ENCODE measurements around the gene ZFHX3.

ZFHX3 gene

GRCh38 chr16:72950669-72951068, 97.3 kb downstream of the ZFHX3 start:
- DNase-seq (ENCODE audit: low read depth in 2 of 2) = no peak

- DNase-seq (ENCODE audit: low read depth in 2 of 2) = no peak
Measured at GRCh38 chr16:72948238-72948829, 99.6 kb downstream of the ZFHX3 start.

- DNase-seq (ENCODE audit: low read depth in 2 of 2) = no peak
Measured at GRCh38 chr16:72947379-72948237, 100.3 kb downstream of the ZFHX3 start.

GRCh38 chr16:72946474-72947194, 101.3 kb downstream of the ZFHX3 start:
- no peak for DNase-seq (ENCODE audit: low read depth in 2 of 2)

- no peak for DNase-seq (ENCODE audit: low read depth in 2 of 2)
Measured at GRCh38 chr16:72946063-72946462, 101.9 kb downstream of the ZFHX3 start.

- no peak for DNase-seq (ENCODE audit: low read depth in 2 of 2)
Measured at GRCh38 chr16:72945611-72946010, 102.3 kb downstream of the ZFHX3 start.

- no peak for DNase-seq (ENCODE audit: low read depth in 2 of 2)
Measured at GRCh38 chr16:72944757-72945485, 103.0 kb downstream of the ZFHX3 start.

GRCh38 chr16:72942021-72942420, 105.9 kb downstream of the ZFHX3 start:
- DNase-seq (ENCODE audit: low read depth in 2 of 2) = no peak

GRCh38 chr16:72940886-72941285, 107.0 kb downstream of the ZFHX3 start:
- DNase-seq (ENCODE audit: low read depth in 2 of 2) = no peak

GRCh38 chr16:72939247-72939646, 108.7 kb downstream of the ZFHX3 start:
- no peak for DNase-seq (ENCODE audit: low read depth in 2 of 2)

GRCh38 chr16:72938795-72939164, 109.1 kb downstream of the ZFHX3 start:
- no peak for DNase-seq (ENCODE audit: low read depth in 2 of 2)

- no peak for DNase-seq (ENCODE audit: low read depth in 2 of 2)
Measured at GRCh38 chr16:72937916-72938794, 109.8 kb downstream of the ZFHX3 start.

GRCh38 chr16:72937360-72937759, 110.6 kb downstream of the ZFHX3 start:
- no peak for DNase-seq (ENCODE audit: low read depth in 2 of 2)

GRCh38 chr16:72936408-72936807, 111.5 kb downstream of the ZFHX3 start:
- no peak for DNase-seq (ENCODE audit: low read depth in 2 of 2)

GRCh38 chr16:72935896-72936295, 112.0 kb downstream of the ZFHX3 start:
- no peak for DNase-seq (ENCODE audit: low read depth in 2 of 2)

- DNase-seq (ENCODE audit: low read depth in 2 of 2) = no peak
Measured at GRCh38 chr16:72934636-72935403, 113.1 kb downstream of the ZFHX3 start.

GRCh38 chr16:72932677-72933335, 115.1 kb downstream of the ZFHX3 start:
- DNase-seq (ENCODE audit: low read depth in 2 of 2) = no peak

GRCh38 chr16:72932050-72932449, 115.9 kb downstream of the ZFHX3 start:
- no peak for DNase-seq (ENCODE audit: low read depth in 2 of 2)

- no peak for DNase-seq (ENCODE audit: low read depth in 2 of 2)
Measured at GRCh38 chr16:72930396-72930795, 117.5 kb downstream of the ZFHX3 start.

Data from stimulated activated CD4-positive, alpha-beta T cell treated with anti-CD3 and anti-CD28 coated beads, Interleukin-15, amount 100 ng/mL, for 48 hours (primary cell).